Kidney (tissue), 14 donors: ENCODE data around the gene PCDHGC3. TPM values are rescaled to one million over a fixed set of nuclear protein-coding genes. Genes with fewer than 3 reads are reported as not detected.
A peak's percentile ranks its signal among the peaks of the same experiment; 100 is the strongest.

Experiments
- DNase-seq, 5 donors: peaks; one replicate each; pipeline ENCODE4 v3.0.0-alpha.2; 2013 to 2020
- FAIRE-seq: peaks from 2 replicates; lab custom pipeline; 2012; peaks lifted over from hg19 to GRCh38; lab: Jason Lieb, UNC
- H3K27ac ChIP-seq, 2 donors: one replicate each; pipeline ENCODE4 v1.7.0; 2013; ENCODE audit warnings: low read depth in 2 of 2, low read length in 2 of 2, inconsistent platforms in 1 of 2
- H3K27me3 ChIP-seq: one replicate; pipeline ENCODE4 v1.7.1; 2013; ENCODE audit warnings: low read length, inconsistent platforms; ENCODE audit not compliant: control insufficient read depth, insufficient read depth
- H3K36me3 ChIP-seq, 3 donors: one replicate each; pipeline versions ENCODE4 v1.7.0 to v1.7.1; 2013; ENCODE audit warnings: low read length in 3 of 3, control low read depth in 1 of 3, inconsistent platforms in 1 of 3; ENCODE audit not compliant: insufficient read depth in 3 of 3, control insufficient read depth in 2 of 3
- H3K4me1 ChIP-seq, 3 donors: one replicate each; pipeline versions ENCODE4 v1.7.0 to v1.7.1; 2013; ENCODE audit warnings: low read length in 3 of 3, inconsistent platforms in 1 of 3, low read depth in 1 of 3; ENCODE audit not compliant: control insufficient read depth in 2 of 3, insufficient read depth in 2 of 3
- H3K4me3 ChIP-seq, 3 donors: one replicate each; pipeline versions ENCODE4 v1.7.0 to v1.8.1; 2013; ENCODE audit warnings: low read length in 3 of 3, control low read depth in 1 of 3, inconsistent platforms in 1 of 3
- H3K9ac ChIP-seq, 3 donors: one replicate each; pipeline versions ENCODE4 v1.7.0 to v1.7.1; 2013; ENCODE audit warnings: low read length in 3 of 3, control low read depth in 1 of 3, inconsistent platforms in 1 of 3
- H3K9me3 ChIP-seq, 3 donors: one replicate each; pipeline versions ENCODE4 v1.7.0 to v1.7.1; 2013; ENCODE audit warnings: low read length in 3 of 3, control low read depth in 1 of 3, inconsistent platforms in 1 of 3; ENCODE audit not compliant: control insufficient read depth in 2 of 3, insufficient read depth in 1 of 3
- CTCF ChIP-seq: IDR thresholded peaks from 3 replicates; pipeline ENCODE4 v1.5.1; 2012; ENCODE audit warnings: mild to moderate bottlenecking, moderate library complexity, borderline replicate concordance; ENCODE audit not compliant: insufficient read depth; ENCODE audit errors: extremely low read depth
- intact Hi-C: fragments of 100-400 bp; cut with DNase I; formaldehyde crosslinking; loops from one replicate; pipeline ENCODE4 v1.11.1; 2022
- polyA plus RNA-seq: library from polyadenylated mRNA; stranded (reverse); fragments of 350-450 nt; fragmentation: Illumina TruSeq; extraction: RNeasy Lipid Tissue Mini Kit (QIAGEN cat#74804); gene quantifications from one replicate; pipeline ENCODE4 v1.2.3, GENCODE V29; 2014; ENCODE audit warnings: low read depth, low replicate concordance; ENCODE audit not compliant: insufficient read depth
- total RNA-seq: library from RNA; stranded (reverse); fragmentation: NEBNext Ultra II Directional; extraction: Animal tissue kit (Norgen Biotek cat#: 25700); gene quantifications from one replicate; pipeline ENCODE4 v1.2.1, GENCODE V29; 2021
- donor health status: control.
- donor health status: control.
- donor health status: control.
- donor health status: control.
- donor health status: control.
- donor health status: DM: yes; HTN: yes; CAD: no.
- donor health status: Normal renal cell carcinoma (clear cell type).

Gene PCDHGC3
- total and polyA plus RNA-seq, 2 donors from 2014 or later: 41.0 to 51.5 TPM

GRCh38 chr5:141504216-141504615, 28.4 kb downstream of the PCDHGC3 start:
- H3K4me3 ChIP-seq: no peak overlapping the region
- H3K4me1 ChIP-seq: peaks cover under 1 to 1% (median under 1%) of the 10 kb centered on the region in 3 donors
- H3K36me3 ChIP-seq: no peaks in the 10 kb centered on the region
- no peaks in the 10 kb centered on the region for H3K27me3 ChIP-seq
- no peak overlapping the region for H3K9ac ChIP-seq
- no peaks in the 10 kb centered on the region for H3K9me3 ChIP-seq
- FAIRE-seq (no peak), DNase-seq (no peak)
- H3K27ac ChIP-seq: no peak overlapping the region
- no peak for TF ChIP-seq CTCF
- intact Hi-C loops: no loop called here

DNA sequence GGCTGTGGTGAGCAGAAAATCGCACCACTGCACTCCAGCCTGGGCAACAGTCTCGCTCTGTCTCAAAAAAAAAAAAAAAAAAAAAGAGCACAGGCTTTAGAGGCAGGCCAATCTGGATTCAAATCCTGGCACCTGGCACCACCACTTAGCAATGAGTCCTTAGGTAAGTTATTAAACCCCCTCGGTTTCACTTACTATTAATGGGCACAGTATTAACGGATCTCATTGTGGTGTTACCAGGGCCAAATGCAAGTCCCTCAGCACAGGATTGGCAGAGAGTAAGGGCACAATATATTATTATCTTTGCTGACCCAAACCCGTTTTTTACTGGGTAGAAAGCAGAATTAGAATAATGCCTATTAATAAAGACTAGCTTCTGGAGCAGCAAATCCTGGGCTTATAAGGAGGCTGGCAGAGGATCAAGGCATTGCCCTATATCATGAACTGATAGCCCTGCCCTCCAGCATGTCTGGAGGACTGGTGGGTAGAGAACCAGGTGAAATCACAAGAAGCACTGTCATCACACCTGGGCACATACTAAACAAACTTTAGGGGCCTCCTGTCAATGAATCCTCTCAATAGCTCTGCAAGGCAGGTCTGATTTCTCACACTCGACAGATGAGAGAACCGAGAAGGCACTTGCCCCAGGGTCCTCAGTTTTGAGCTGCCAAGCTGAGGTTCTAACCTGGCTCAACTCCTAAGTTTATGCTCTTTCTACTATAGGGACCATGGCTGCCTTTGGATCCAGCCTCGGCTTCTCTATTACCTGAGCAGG, 30.8 kb downstream of the PCDHGC3 start:
- no peak overlapping the region for H3K27ac ChIP-seq
- FAIRE-seq: no peak

GRCh38 chr5:141507387-141508091, 31.8 kb downstream of the PCDHGC3 start:
- no peak for FAIRE-seq

More for the DNA sequence above, 30.8 kb downstream of the PCDHGC3 start:
- intact Hi-C loops: no loop called here
- Histone ChIP-seq H3K9ac (no peak overlapping the region), H3K4me3 (no peak overlapping the region), H3K4me1 (peaks cover 4 to 6% (median 6%) of the 10 kb centered on the region in 3 donors), H3K27me3 (no peaks in the 10 kb centered on the region), H3K9me3 (no peaks in the 10 kb centered on the region), H3K36me3 (peaks cover 0 to 3% (median 0%) of the 10 kb centered on the region in 3 donors)
- TF ChIP-seq CTCF: no peak
- no peak for DNase-seq

More at GRCh38 chr5:141507387-141508091, 31.8 kb downstream of the PCDHGC3 start:
- TF ChIP-seq CTCF: no peak
- Histone ChIP-seq H3K4me1 (peaks cover 4 to 6% (median 6%) of the 10 kb centered on the region in 3 donors), H3K27ac (peak overlapping the region; percentile 23 to 49), H3K9me3 (no peaks in the 10 kb centered on the region), H3K27me3 (no peaks in the 10 kb centered on the region), H3K4me3 (no peak overlapping the region), H3K9ac (no peak overlapping the region), H3K36me3 (peaks cover 0 to 5% (median 0%) of the 10 kb centered on the region in 3 donors)
- peak in 4 of 5 donors; percentile 48 to 90 (median 78) for DNase-seq
- intact Hi-C loops: no loop called here
